Ishikawa (cell line): Measurements from ENCODE around the gene SPATA9.

Experiments used
- CEBPB ChIP-seq: IDR thresholded peaks from 2 replicates; pipeline ENCODE4 v1.6.1; 2012
- CREB1 ChIP-seq: IDR thresholded peaks from 2 replicates; pipeline ENCODE4 v1.6.1; 2012; ENCODE audit warnings: low read depth
- EGR1 ChIP-seq: IDR thresholded peaks from 2 replicates; pipeline ENCODE4 v1.6.1; 2012
- EP300 ChIP-seq: IDR thresholded peaks from 2 replicates; pipeline ENCODE4 v1.6.1; 2012; ENCODE audit warnings: borderline replicate concordance
- FOXM1 ChIP-seq: IDR thresholded peaks from 2 replicates; pipeline ENCODE4 v1.6.1; 2012; ENCODE audit warnings: low read depth, borderline replicate concordance
- NFIC ChIP-seq: IDR thresholded peaks from 2 replicates; pipeline ENCODE4 v1.6.1; 2012
- RAD21 ChIP-seq: IDR thresholded peaks from 2 replicates; pipeline ENCODE4 v1.6.1; 2012; ENCODE audit warnings: low read depth
- TAF1 ChIP-seq: IDR thresholded peaks from 2 replicates; pipeline ENCODE4 v1.6.1; 2012; ENCODE audit warnings: low read depth, mild to moderate bottlenecking
- TCF12 ChIP-seq: IDR thresholded peaks from 2 replicates; pipeline ENCODE4 v1.6.1; 2012; ENCODE audit warnings: low read depth
- TEAD4 ChIP-seq: IDR thresholded peaks from 2 replicates; pipeline ENCODE4 v1.6.1; 2012
- YY1 ChIP-seq: IDR thresholded peaks from 2 replicates; pipeline ENCODE4 v1.6.1; 2012; ENCODE audit warnings: low read depth
- ZBTB7A ChIP-seq: IDR thresholded peaks from 2 replicates; pipeline ENCODE4 v1.6.1; 2012; ENCODE audit warnings: low read depth
- TF ChIP-seq, protein P1 (sequence below): IDR thresholded peaks from 2 replicates; pipeline ENCODE4 v1.6.1; 2012; ENCODE audit warnings: low read depth, mild to moderate bottlenecking
- TF ChIP-seq, protein P2 (sequence below): IDR thresholded peaks from 2 replicates; pipeline ENCODE4 v1.6.1; 2012
- TF ChIP-seq, protein P3 (sequence below): IDR thresholded peaks from 2 replicates; pipeline ENCODE4 v1.6.1; 2012

Gene SPATA9

DNA sequence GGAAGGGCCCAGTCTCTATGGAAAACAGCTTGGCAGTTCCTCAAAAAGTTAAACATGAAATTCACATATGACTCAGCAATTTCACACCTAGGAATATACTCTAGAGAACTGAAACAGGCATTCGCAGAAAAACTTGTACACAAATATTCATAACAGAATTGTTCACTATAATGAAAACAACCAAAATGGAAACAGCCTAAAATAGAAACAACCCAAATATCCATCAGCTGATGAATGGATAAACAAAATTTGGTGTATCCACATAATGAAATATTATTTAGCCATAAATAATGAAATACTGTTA is 67.7 kb downstream of the SPATA9 start:
- TF ChIP-seq YY1 (no peak), CEBPB (no peak), TEAD4 (no peak), EGR1 (no peak), ZBTB7A (no peak), EP300 (no peak), NFIC (no peak), TAF1 (no peak), TCF12 (no peak), CREB1 (no peak), FOXM1 (no peak)
- TF ChIP-seq, protein P1, sequence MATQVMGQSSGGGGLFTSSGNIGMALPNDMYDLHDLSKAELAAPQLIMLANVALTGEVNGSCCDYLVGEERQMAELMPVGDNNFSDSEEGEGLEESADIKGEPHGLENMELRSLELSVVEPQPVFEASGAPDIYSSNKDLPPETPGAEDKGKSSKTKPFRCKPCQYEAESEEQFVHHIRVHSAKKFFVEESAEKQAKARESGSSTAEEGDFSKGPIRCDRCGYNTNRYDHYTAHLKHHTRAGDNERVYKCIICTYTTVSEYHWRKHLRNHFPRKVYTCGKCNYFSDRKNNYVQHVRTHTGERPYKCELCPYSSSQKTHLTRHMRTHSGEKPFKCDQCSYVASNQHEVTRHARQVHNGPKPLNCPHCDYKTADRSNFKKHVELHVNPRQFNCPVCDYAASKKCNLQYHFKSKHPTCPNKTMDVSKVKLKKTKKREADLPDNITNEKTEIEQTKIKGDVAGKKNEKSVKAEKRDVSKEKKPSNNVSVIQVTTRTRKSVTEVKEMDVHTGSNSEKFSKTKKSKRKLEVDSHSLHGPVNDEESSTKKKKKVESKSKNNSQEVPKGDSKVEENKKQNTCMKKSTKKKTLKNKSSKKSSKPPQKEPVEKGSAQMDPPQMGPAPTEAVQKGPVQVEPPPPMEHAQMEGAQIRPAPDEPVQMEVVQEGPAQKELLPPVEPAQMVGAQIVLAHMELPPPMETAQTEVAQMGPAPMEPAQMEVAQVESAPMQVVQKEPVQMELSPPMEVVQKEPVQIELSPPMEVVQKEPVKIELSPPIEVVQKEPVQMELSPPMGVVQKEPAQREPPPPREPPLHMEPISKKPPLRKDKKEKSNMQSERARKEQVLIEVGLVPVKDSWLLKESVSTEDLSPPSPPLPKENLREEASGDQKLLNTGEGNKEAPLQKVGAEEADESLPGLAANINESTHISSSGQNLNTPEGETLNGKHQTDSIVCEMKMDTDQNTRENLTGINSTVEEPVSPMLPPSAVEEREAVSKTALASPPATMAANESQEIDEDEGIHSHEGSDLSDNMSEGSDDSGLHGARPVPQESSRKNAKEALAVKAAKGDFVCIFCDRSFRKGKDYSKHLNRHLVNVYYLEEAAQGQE, result no peak
- TF ChIP-seq, protein P2, sequence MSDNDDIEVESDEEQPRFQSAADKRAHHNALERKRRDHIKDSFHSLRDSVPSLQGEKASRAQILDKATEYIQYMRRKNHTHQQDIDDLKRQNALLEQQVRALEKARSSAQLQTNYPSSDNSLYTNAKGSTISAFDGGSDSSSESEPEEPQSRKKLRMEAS, result no peak

DNA sequence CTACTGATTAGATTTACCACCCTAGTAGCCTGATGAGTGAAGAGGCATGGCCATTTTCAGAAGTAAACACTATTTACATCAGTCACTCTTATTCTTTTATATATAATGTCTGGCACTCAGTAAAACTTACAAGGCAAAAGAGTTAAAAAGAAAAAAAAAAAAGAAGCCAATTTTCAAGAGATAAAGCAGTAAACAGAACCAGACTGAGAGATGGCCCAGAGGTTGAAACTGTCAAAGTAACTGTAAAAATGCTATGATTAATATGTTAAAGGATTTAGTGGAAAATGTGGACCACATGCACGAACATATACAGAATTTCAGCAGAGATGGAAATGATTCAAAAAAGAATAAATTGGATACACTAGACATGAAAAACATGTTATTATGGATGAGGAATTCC is 69.3 kb downstream of the SPATA9 start:
- TF ChIP-seq, protein P3, sequence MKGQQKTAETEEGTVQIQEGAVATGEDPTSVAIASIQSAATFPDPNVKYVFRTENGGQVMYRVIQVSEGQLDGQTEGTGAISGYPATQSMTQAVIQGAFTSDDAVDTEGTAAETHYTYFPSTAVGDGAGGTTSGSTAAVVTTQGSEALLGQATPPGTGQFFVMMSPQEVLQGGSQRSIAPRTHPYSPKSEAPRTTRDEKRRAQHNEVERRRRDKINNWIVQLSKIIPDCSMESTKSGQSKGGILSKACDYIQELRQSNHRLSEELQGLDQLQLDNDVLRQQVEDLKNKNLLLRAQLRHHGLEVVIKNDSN, result no peak
- no peak for TF ChIP-seq CEBPB
- no peak for TF ChIP-seq TCF12
- TF ChIP-seq YY1, result no peak
- no peak for TF ChIP-seq EGR1
- no peak for TF ChIP-seq TAF1
- TF ChIP-seq FOXM1, result no peak
- TF ChIP-seq, protein P2, result no peak

DNA sequence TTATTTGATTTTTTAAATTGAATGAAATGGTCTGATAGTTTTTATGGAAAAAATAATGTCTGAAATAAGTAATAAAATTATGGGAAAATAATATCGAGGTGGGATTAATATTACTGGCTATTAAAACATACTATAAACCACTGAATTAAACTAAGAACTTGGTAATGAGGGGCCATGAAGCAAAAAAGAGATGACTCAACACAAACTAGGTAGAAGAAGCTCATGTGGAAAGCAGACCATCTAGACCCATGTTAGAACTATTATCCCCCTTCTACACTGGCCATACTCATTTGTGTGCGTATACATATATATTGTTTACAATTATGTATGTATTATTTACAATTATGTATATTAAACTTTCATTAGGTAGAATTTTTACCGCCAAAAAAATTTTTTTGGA is 71.4 kb downstream of the SPATA9 start:
- no peak for TF ChIP-seq YY1
- TF ChIP-seq, protein P3, result no peak
- TF ChIP-seq, protein P2, result no peak
- TF ChIP-seq ZBTB7A, result no peak
- TF ChIP-seq CEBPB, result no peak
- no peak for TF ChIP-seq RAD21
- no peak for TF ChIP-seq FOXM1
- TF ChIP-seq EP300, result no peak
- TF ChIP-seq, protein P1, result no peak
- no peak for TF ChIP-seq EGR1
- no peak for TF ChIP-seq TCF12

DNA sequence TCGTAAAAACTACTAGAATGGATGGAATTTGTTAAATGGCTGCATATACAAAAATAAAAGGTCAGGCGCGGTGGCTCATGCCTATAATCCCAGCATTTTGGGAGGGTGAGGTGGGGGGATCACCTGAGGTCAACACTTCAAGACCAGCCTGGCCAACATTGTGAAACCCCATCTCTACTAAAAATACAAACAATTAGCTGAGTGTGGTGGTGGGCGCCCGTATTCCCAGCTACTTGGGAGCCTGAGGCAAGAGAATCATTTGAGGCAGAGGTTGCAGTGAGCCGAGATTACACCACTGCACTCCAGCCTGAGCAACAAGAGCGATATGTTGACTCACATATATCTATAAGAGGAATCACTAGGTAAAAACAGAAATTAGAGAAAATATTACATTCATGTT is 72.2 kb downstream of the SPATA9 start:
- TF ChIP-seq FOXM1 (no peak), EGR1 (no peak), TCF12 (no peak), ZBTB7A (no peak), RAD21 (no peak), CEBPB (no peak), EP300 (no peak), YY1 (no peak), CREB1 (no peak), TEAD4 (no peak), NFIC (no peak)
- TF ChIP-seq, protein P3, result no peak
- TF ChIP-seq, protein P1, result no peak
- TF ChIP-seq, protein P2, result no peak
